C4-2B (cell line): ENCODE measurements around the gene TMCO4.

Source experiments
- ZFX ChIP-seq: fragments of 450-650 bp; IDR thresholded peaks from 2 replicates; pipeline ENCODE4 v1.6.1; 2017
- TF ChIP-seq, protein P1 (sequence below): fragments of 450-650 bp; conservative IDR thresholded peaks from 2 replicates; pipeline ENCODE4 v1.5.1; 2017; ENCODE audit warnings: mild to moderate bottlenecking

DNA sequence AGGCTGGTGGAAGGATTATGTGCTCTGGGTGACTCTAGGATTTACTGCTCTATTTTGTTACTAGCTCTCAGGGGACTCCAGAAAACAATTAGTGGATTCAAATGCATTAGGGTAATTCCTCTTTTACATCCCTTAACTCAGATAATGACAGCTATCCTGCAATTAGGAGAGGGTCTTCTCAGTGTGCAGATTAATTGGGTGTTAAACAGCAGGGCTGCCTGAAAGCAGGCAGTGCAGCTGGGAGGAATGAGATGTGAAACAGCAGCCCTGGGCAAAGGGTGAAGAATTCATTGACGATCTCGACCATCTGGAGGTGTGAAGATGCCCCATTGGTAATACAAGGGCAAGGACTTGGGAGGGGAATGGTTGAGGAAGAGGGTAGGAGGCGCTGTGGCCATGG, 68.9 kb downstream of the TMCO4 start:
- TF ChIP-seq, protein P1, sequence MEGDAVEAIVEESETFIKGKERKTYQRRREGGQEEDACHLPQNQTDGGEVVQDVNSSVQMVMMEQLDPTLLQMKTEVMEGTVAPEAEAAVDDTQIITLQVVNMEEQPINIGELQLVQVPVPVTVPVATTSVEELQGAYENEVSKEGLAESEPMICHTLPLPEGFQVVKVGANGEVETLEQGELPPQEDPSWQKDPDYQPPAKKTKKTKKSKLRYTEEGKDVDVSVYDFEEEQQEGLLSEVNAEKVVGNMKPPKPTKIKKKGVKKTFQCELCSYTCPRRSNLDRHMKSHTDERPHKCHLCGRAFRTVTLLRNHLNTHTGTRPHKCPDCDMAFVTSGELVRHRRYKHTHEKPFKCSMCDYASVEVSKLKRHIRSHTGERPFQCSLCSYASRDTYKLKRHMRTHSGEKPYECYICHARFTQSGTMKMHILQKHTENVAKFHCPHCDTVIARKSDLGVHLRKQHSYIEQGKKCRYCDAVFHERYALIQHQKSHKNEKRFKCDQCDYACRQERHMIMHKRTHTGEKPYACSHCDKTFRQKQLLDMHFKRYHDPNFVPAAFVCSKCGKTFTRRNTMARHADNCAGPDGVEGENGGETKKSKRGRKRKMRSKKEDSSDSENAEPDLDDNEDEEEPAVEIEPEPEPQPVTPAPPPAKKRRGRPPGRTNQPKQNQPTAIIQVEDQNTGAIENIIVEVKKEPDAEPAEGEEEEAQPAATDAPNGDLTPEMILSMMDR, result no peak
- TF ChIP-seq ZFX, result no peak
